ENCODE data around the gene DIS3L2.
"Not testable (repeated sequence)": the region's sequence is repeated elsewhere in the genome, so short reads cannot be mapped to it uniquely, and the experiment has no call there.

DIS3L2 gene

DNA sequence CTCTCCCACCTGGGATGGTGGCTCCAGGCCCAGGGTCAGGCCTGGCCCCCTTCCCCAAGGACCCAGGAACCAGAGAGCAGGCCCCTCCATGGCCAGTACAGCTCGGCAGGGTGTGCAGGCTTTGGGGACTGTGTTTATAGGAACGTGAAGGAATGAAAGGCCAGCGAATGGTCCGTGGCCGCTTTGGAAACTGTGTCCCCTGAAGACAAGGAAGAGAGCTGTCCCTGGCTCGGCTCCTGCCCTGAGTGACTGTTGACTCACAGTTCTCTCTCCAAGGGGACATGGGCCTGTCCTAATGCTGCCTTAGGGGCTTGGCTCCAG lies 373.3 kb downstream of the DIS3L2 start:
- DNase-seq (ENCODE audit: low spot score), result not testable (repeated sequence)

DNA sequence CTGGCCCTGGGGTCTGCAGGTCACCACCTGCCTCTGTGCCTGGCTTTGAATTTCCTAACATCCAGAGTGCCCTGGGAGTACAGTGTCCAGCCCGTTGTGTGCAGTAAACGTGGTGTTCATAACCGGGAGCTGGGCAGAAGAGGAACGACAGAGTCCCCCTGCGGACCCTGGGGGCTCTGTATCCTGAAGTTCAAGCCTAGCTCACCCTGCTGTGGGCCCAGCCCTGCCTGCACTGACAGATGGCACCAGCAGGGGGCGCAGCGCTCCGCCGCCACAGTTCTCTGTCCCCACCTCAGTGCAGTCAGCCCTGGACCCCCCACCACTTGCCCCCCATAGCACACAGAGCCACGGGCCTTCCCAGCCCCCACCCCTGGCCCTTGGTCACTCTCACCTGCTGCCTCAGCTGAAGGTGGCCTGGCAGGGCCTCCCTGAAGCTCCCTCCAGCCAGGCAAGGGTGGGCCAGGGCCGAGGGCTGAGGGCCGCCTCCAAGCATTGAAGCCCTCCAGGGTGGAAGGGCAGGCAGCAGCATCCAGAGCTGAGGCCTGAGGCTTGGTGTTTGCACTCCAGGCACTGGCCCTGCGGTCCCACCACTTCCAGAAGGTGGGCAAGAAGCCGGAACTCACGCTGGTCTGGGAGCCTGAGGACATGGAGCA lies 373.8 kb downstream of the DIS3L2 start:
- not testable (repeated sequence) for DNase-seq (ENCODE audit: low spot score)

DNA sequence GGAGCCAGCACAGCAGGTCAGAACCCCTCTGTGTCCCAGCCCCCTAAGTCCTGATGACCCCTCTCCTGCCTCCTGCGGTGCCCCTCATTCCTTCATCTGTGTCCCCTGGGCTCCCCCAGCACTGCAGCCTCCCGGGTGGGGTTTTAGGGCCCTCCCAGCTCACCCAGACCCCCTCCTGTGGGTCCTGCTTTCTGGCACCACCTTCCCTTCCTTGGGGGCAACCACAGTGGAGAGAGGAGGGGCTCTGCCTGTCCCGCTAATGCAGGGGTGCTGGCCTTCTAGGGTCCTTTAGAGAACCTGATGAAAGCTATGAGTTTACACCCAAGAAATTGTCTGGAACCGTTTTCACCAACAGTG lies 374.3 kb downstream of the DIS3L2 start:
- DNase-seq (ENCODE audit: low spot score), result no peak

DNA sequence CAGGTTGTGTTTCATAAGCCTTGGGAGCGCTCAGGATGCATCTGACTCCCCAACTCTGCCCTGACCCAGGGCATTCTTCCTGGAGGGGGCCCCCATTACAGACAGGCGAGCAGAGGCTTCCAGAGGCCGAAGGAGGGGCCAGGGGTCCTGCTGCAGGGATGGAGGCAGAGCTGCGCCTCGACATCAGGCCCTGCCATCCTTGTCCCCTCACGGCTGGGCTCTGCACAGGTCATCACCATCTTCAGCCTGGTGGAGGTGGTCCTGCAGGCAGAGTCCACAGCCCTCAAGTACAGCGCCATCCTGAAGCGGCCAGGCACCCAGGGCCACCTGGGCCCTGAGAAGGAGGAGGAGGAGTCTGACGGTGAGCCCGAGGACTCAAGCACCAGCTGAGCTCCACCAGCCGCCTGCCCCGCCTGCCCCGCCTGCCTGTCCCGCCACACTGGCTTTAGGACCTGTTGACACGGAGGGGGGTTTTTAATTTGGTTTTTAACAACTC lies 374.8 kb downstream of the DIS3L2 start:
- DNase-seq (ENCODE audit: low spot score), result no peak

DNA sequence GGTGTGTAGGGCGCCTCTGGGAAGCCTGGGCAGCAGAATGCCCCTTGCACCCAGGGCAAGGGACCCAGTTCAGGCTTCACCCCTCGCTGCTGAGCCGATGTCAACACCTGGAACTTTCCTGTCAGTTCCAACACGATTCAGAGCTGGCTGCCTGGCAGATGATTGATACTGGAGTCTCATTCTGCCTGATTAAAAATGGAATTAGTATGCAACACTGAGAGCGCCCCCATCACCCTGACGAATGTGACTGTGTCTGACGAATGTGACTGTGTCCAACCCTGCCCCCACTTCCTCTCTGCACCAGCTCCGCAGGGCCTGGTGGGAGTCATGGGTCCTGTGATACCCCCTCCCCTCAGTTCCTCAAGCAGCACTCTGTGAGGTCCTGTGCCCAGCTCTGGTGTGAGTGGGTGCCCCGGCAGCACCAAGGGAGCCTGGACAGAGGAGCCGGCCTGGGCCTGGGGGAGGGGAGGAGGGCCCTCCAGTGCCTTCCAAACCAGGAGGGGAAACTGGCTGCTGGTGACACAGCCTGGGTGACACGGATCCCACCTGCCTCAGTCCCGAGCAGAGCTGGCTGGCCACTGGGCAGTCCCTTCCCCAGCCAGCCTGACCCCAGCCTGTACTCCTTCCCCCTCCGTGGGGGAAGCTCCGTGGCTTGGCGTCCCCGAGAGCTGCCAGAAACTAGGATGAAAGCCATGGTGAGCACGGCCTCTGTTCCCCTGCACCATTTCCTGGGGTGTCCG lies 375.6 kb downstream of the DIS3L2 start:
- no peak for DNase-seq (ENCODE audit: low spot score)

DNA sequence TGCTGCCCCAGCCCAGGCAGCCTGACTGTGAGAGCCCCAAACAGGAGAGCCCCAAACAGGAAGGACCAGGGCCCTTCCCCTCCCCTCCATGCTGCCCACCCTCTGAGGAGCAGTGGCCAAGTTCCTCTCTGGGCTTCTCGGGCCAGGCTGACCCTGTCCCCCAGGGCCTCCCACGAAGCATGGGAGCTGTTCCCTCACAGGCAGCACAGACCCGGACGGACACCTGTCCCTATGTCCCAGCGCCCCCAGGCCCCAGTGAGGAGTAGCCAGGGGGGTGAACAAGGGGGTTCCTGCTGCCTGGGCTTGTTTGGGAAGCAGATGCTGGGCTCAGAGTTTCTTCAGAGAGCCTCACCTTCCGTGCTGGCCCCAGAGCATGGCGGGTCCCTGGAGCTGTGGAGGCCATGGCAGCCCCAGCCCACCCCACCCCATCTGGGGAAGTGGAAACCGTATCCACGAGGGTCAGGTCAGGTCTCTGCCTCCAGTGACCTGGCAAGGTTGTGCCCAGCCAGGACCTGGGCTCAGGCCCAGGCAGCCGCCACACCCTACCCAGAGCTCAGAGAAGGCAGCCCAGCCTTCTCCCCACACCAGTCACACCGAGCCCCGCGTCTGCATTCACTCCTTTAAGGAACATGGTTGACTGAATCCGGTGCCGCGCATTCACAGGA lies 376.7 kb downstream of the DIS3L2 start:
- not testable (repeated sequence) for DNase-seq (ENCODE audit: low spot score)

DNA sequence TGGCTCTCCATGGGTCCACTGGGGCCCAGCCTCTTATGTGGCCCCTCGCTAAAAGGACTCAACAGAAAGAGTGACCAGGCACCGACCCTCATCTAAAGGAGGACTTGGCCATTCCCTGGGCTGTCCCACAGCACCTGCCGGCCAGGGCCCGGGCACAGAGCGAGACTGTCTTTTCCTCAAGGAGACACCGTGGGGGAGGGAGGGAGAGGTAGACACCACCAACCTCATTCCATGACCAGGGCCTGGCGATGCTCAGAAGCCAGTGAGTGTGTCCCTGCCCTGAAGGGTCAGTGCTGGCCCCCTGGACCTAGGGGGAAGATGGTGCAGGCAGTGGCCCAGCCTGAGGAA lies 377.2 kb downstream of the DIS3L2 start:
- no peak for DNase-seq (ENCODE audit: low spot score)

DNA sequence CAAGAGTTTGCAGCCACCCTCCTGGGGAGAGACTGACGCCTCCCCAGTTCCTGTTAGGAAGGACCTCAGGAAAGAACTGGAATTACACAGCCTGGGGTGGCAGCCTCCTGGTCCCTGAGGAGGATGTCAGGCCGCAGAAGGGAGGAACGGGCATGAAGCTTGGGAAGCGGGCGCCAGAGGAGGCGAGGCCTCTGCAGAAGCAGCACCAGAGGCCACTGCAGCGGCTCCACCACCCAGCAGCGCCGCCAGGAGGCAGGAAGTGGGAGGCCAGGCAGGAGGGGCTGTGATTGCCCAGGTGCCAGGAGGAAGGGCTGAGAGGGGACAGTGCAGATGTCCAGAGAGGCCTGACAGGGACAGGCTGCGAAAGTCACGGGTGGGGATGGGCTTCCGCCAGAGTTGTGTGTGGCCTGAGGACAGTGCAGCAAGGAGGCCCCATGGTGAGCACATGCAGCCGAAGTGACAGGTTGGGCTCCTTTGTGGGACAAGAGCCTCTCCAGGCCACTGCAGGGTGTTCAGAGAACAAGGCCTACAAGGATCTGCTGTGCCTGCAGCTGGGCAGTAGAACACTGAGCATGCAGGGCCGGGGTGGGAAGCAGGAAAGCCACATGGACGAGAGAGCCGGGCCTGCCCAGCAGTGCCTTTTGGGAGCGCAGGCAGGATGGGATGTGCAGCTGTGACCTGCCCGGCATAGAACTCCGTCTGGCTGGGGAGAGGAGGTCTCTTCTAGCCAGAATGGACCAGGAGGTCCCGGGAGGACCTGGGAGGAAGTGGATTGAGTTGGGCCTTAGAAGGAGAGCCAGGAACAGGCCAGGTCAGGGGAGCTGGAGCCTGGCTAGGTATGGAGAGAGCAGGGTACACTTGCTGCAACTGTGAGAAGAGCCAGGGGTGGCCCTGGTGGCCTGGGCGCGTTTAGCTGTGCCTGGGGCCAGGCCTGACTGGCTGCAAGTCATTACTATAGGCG lies 377.9 kb downstream of the DIS3L2 start:
- DNase-seq (ENCODE audit: low spot score), result no peak

DNA sequence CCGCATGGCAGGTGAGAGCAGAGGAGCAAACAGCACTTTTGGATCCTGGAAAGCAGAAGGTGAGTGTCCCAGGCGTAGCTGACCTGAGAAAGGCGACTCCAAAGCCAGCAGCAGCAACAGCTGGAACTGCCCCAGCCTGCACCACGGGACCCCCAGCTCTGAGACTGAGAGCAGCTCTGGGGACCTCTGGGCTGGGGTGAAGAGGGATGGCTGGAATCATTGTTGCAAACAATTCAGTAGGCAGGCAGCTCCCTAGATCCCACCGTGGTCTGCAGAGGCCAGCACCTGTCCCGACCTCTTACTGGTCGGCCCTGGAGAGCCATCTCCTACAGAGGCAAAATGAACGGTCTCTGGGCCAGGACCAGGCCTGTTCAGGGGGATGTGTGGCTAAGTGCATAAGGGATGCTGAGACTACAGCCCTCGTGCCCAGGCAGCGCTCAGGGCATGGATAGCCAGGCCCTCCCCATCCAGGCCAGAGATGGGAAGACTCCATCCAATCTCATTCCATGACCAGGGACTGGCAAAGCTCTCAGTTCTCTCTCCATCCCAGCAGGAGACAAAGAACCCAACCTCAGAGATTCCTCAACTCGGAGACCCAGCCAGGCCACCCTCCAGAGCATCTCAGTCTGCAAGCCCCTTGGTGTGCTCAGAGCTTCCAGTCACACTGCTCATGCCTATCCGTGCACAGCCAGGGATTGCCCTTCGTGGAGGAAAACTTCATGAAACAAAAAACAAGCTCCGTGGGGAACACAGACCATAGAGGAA lies 378.8 kb downstream of the DIS3L2 start:
- no peak for DNase-seq (ENCODE audit: low spot score)

DNA sequence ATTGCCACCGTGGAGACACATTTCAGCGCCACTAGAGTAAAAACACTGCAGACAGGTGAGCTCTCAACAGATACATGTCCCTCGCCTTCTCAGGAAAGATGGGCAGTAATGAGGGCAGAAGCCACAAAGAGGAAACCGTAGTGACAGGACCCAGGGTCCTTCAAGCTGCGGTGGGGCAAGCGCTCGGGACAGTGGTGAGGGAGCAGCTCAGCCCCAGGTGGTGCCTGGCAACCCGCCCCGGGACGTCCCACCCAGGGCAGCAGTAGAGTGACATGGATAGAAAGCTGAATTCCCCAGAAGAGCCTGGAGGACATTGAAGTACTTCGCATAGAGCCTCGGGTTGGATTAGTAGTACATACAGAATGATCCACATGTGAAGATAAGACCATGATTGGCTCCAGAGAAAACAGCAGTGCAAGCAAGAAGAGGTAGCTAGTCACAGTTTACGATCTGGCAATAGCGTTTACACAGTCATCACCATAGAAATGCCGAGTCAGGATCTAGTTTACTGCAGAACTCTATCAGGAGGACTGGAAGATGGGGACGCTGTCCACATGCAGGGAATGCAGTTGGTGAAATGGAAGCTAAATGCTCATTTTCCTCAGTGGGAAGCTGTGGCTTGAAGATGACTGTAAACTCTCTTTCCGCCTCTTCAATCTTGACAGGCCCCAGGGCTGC lies 379.7 kb downstream of the DIS3L2 start:
- DNase-seq (ENCODE audit: low spot score), result no peak

DNA sequence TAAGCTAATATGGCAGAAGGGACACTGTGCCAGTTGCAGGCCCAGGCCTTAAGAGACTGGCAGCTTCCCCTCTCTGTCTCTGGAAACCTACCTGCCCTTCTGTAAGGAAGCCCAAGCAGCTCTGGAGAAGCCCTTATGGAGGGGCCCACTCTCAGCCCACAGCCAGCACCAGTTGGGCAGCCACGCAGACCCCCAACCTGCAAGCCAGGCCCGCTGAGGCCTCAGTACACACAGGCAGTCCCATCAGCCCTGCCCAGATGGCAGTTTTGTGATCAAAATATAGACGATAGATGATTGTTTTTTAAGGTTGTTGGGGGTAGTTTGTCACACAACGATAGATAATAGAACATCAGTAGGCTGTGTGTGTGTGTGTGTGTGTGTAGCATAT lies 380.2 kb downstream of the DIS3L2 start:
- DNase-seq (ENCODE audit: low spot score), result no peak

DNA sequence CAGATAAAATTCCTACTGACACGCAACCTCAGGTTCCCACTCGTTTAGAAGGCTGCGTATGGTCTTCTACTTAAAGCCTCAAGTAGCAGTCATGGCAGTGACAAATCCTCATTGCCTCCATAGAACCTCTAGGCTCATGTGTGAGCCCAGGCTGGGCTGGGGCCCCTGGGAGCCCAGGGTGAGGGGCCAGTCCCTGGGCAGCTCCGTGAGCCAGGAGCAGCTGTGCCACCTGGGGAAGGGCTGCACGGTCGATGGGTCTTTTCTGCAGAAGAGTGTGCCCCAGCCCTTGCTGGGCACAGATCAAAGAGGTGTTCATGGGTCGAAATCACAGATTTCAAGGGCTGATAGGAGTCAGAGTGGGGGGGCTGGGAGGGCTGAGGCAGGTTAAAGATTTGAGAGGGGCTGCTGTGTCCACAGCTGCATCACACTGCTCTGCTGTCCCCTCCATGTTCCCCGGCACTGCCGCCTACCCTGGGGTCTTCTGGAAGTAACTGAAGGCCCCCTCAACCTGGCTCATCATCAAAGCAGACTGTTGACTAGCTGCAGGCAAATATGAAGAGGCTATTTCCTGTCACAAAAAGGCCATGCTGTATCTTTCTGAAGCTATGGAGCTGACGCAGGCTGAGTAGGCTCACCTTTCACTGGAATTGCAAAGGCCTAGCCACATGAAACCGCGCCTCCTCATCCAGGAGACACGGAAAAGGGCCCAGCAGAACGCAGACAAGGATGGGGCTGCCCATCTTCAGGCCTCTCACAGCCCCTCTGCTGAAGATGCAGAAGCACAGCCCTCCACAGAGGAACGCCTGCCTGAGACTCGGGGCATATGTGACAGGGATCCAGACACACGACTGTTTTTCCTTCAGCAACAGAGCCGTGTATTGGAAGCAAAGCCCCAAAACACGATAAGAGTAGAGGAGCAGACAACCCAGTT lies 381.4 kb downstream of the DIS3L2 start:
- no peak for DNase-seq (ENCODE audit: low spot score)

DNA sequence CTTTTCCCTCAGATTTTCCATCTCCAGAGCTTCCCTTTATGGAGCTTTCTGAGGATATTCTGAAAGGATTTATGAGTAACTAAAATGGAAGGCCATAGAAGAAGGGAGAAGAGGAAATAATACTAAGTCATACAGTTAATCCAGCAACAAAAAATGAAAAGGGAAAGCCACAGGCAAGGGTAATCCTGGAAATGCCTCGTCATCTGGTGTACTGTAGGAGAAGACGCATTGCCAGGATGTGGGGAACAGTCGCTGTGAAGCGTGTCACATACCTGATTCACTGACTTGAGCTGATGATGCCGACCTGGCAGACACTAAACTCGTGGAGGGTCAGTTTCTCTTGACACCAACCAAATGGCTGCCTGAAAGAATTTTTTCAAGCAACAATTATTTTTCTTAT lies 382.3 kb downstream of the DIS3L2 start:
- no peak for DNase-seq (ENCODE audit: low spot score)

DNA sequence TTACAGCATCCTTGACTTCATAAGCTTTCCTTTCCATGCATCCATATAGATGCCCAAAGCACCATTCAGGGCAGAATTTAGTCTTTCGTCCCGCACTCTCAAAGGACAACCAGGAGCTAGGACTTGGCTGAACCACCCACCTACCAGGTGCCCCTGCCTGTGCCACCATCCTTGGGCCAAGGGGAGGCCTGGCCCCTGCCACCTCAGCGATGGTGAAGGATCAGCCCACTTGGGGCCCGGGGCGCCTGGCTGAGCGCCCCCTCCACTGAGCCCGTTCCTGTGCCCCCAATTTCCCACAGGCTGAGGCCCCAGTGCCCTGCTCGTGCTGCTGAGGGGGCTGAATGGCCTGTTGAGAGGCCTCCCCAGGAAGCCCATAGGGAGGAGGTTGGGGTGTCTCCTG lies 383.7 kb downstream of the DIS3L2 start:
- no peak for DNase-seq (ENCODE audit: low spot score)

DNA sequence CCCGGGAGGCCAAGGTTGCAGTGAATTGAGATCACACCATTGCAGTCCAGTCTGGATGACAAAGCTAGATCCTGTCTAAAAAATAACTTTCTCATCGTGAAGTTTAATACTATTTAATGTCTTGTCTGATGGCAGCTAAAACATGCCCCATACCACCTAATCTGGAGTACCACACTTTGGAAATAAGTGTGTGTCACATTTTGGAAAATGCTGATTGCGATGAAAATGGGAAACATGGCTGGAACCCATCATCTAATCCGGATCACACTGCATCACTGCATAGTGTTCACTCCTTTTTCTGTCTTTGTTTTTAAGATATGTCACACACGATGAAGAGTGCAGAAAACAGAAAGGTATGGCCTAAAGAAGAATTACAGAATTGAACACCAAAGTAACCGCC lies 385.9 kb downstream of the DIS3L2 start:
- DNase-seq (ENCODE audit: low spot score), result no peak

DNA sequence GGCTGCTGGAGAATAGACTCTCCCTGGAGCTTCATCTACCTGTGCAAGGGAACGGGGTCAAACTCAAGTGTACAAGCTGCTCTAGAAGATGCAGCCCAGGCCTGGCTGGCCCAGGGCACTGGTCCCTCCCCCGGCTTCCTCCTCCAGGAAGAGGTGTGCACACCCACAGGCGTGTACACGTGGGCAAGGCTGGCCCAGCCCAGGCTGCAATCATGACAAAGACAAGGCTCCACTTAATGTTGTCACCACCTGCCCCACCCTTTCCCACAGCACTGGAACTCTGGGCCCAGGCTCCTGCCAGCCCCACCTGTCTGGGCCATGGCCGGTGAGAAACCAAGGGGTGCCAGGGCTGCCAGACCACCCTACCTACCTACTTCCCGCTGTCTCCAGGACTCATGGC lies 387.4 kb downstream of the DIS3L2 start:
- DNase-seq (ENCODE audit: low spot score), result no peak

DNA sequence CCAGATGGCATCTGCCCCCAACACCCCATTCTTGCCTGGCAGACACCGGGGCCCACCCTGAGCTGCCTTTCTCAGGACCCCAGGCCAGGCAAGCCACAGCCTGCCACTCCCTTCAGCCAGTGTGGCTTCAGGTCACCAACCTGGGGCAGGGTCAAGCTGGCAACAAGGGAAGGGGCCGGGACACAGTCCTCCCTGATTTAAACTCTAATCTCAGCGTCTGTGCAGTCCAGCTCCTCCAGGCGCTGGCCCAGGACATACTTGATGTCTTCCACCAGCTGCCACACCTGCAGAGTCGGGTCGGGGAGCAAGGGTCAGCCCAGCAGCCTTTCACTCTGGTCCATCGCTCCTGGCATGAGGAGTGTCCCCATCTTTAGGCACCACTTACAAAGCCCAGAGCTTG lies 388.0 kb downstream of the DIS3L2 start:
- DNase-seq (ENCODE audit: low spot score), result no peak

DNA sequence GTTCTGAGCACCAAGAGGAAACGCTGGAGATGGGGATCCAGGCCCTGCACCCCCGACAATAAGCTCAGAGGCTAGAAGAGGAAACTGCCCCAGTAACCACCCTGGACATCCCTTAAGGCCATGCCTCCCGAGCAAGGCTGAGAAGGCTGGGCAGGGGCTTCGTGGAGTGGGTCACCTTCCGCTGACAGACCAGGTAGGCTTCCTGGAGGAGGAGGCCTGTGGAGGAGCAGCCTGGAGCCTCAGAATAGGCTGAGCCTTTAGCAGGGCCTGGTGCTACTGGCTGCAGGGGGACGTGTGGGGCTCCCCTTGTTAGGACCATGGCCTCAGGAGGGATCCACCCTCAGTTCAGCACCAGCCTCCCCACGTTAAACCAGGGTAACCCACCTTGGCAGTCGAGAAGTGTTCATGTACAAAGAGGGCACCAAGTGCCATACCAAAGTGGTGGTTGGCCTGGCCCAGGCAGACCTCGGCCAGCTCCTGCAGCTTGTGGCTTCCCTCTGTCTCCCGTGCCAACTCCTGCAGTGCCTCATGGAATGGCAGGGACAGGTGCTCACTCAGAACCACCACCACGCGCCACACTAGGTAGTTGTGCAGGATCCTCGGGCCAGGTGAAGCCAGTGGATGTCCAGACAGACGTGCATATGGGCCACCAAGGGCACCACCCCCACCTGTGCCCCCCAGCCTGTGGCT lies 388.6 kb downstream of the DIS3L2 start:
- no peak for DNase-seq (ENCODE audit: low spot score)

Measured in hematopoietic multipotent progenitor cell treated with erythropoietin and hydrocortisone succinate and interleukin-3 and kit ligand, for 15 days (in vitro differentiated cells).